Measurements from ENCODE around the gene ABLIM3.

The ABLIM3 gene

DNA sequence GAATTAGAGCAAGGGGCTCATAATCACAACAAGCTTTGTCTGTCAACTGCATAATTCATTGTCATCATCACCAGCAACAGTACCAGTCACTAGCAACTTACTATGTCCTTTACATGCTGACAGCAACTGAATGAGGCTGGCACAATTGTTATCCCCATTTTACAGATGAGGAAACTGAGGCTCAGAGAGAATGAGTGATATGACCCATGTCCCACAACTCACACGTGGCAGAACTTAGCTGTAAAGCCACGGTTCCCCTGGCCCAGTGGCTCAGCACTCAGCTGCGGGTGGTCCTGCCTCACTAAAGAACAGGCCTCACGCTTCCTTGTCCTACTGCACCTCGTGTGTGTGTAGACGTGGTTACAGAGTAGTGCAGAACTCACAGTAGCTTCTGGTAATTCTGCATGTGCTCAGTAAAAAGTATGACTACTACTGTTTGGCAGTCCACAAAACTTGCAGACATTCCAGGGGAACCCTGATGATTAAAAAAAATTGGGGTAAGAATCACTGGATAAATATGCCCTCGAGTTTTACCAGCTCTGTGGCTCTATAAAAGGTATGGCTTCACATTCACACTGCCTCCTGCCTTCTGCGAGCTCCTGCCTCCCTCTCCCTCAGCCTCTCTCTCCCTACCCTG lies 160.6 kb downstream of the ABLIM3 start:
- H3K4me3 ChIP-seq: no peak overlapping the region
- H3K4me2 ChIP-seq: peak overlapping the region; percentile 74
- no peak overlapping the region; the same call in 1 of the 2 replicates for H3K9ac ChIP-seq
- no peak for TF ChIP-seq Cebpa-rat (IDR thresholded peaks at IDR 0.05)
- H3K27ac ChIP-seq: peak overlapping the region; percentile 59
- H3K36me3 ChIP-seq: no peaks in the 10 kb centered on the region
- H3K9me3 ChIP-seq: no peaks in the 10 kb centered on the region
- H3K4me1 ChIP-seq: peaks cover 88% of the 10 kb centered on the region
- no peaks in the 10 kb centered on the region for H4K20me1 ChIP-seq
- no peaks in the 10 kb centered on the region for H3K27me3 ChIP-seq

DNA sequence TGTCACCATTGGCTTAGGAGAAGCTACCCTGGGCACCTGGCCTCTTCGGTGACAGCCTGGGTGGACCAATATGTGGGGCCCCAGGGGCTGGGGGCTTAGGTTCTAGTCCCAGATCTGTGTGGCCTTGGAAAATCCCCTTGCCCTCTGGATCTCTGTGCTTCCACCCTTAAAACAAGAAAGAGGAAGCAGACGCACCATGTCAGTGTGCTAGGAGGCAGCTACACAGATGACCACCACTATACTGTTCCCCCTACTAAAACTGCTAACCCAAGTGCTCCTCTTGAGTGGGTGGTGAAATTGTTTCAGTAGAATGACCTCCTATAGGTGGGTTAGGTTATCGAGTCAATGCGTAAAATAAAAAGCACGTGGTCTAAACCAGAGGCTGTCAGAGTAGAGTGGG lies 161.3 kb downstream of the ABLIM3 start:
- no peak overlapping the region for H3K4me3 ChIP-seq
- no peak for TF ChIP-seq Cebpa-rat (IDR thresholded peaks at IDR 0.05)
- H3K4me2 ChIP-seq: peak overlapping the region; percentile 74
- peak overlapping the region; percentile 11; the same call in 1 of the 2 replicates for H3K9ac ChIP-seq
- peak overlapping the region; percentile 59 for H3K27ac ChIP-seq
- no peaks in the 10 kb centered on the region for H3K9me3 ChIP-seq
- H3K27me3 ChIP-seq: no peaks in the 10 kb centered on the region
- H4K20me1 ChIP-seq: no peaks in the 10 kb centered on the region
- H3K4me1 ChIP-seq: peaks cover 80% of the 10 kb centered on the region
- H3K36me3 ChIP-seq: no peaks in the 10 kb centered on the region

DNA sequence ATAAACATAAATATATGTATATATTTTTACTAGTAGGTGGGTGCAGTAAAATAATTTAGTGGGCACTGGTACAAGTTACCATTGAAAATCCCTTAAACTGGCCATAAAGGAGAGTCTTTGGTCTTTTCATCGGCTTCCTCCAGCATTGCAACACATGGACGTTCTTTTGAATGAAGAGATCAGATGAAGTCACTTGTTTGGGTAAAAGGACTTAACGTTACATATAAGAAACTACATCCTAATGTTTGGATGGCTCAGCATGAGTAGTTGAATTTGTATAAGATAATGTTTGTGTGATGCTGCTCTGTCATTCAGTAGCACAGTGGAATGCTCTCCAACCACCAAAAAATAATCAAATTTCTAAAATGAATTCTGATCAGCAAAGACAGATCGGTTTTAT lies 161.9 kb downstream of the ABLIM3 start:
- Histone ChIP-seq H3K27ac (no peak overlapping the region), H3K4me2 (no peak overlapping the region)
- TF ChIP-seq Cebpa-rat (IDR thresholded peaks at IDR 0.05): no peak

DNA sequence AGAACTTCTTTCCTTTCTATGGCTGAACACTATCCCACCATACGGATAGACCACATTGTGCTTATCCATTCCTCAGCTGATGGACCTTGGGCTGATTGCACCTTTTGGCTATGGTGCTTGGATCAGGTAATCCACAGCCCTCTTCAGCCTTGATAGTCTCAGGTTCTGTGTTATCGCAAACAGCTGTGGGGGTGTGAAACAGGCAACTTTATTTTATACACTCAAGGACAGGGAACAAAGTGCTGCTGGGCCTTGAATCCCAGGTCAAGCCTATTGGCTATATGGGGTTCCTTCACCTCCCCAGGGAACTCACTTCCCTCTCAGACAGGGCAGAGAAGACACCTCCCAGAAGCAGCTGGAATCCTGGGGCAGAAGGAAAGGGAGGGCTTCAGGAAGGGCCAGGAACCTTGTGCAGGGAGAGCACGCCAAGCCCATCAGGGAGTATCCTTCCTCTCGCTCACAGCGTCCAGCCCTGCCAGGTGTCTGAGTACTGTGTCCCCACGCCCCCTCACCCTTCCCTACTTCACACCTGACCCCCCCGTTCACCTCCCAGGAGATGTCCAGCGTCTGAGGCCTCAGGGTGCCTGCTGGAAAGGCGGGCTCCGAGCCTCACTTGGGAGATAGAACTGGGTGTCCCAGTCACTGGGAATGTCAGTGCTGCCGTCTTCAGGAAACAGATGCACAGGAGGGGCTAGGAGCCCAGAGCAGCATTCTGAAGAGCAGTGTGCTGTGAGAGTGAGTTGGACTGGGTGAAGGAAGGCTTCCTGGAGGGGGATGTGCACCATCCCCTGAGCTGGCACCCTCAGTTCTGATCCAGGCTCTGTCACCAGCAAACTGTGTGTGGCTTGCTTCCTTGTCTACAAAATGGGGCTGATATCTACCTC lies 163.1 kb downstream of the ABLIM3 start:
- peak overlapping the region; percentile 55 for H3K4me2 ChIP-seq
- H3K27me3 ChIP-seq: no peaks in the 10 kb centered on the region
- no peak for TF ChIP-seq Cebpa-rat (IDR thresholded peaks at IDR 0.05)
- H3K4me3 ChIP-seq: no peak overlapping the region
- H3K4me1 ChIP-seq: peaks cover 71% of the 10 kb centered on the region
- H3K9me3 ChIP-seq: no peaks in the 10 kb centered on the region
- H3K36me3 ChIP-seq: no peaks in the 10 kb centered on the region
- peak overlapping the region; percentile 12; the same call in 1 of the 2 replicates for H3K9ac ChIP-seq
- no peaks in the 10 kb centered on the region for H4K20me1 ChIP-seq
- peak overlapping the region; percentile 52; the same call in 1 of the 2 replicates for H3K27ac ChIP-seq

More for the DNA sequence above, 161.9 kb downstream of the ABLIM3 start:
- H3K9me3 ChIP-seq: no peaks in the 10 kb centered on the region
- H4K20me1 ChIP-seq: no peaks in the 10 kb centered on the region
- H3K27me3 ChIP-seq: no peaks in the 10 kb centered on the region
- H3K36me3 ChIP-seq: no peaks in the 10 kb centered on the region
- peaks cover 74% of the 10 kb centered on the region for H3K4me1 ChIP-seq
- no peak overlapping the region for H3K9ac ChIP-seq
- no peak overlapping the region for H3K4me3 ChIP-seq

DNA sequence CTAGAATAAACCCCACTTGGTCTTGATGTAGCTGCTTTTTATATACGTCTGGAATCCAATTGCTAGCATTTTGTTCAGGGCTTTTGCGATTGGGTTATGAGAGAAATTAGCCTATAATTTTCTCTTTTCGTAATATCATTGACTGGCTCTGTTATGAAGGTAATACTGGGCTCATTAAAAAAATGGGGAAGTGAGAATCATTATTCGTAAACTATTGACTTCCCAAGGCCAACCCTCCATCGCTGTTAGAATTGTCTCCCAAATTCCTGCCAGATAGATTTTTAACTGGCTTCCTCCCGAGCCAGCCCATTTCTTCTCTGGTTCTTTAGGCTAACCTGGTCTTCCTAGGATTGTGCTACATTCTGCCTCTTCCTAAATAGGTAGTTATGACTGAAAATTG lies 168.1 kb downstream of the ABLIM3 start:
- peak overlapping the region; percentile 63 for H3K27ac ChIP-seq
- H3K36me3 ChIP-seq: no peaks in the 10 kb centered on the region
- H3K4me1 ChIP-seq: peaks cover 66% of the 10 kb centered on the region
- peak overlapping the region; percentile 74 for H3K4me2 ChIP-seq
- H4K20me1 ChIP-seq: no peaks in the 10 kb centered on the region
- no peak overlapping the region for H3K4me3 ChIP-seq
- H3K27me3 ChIP-seq: no peaks in the 10 kb centered on the region
- TF ChIP-seq Cebpa-rat (IDR thresholded peaks at IDR 0.05): no peak
- H3K9ac ChIP-seq: no peak overlapping the region
- H3K9me3 ChIP-seq: no peaks in the 10 kb centered on the region

Data from BLaER1 (cell line).